HG02970 (cell line): ENCODE measurements around the gene XAGE3.
"Not testable (repeated sequence)": the region's sequence is repeated elsewhere in the genome, so short reads cannot be mapped to it uniquely, and the experiment has no call there.

Source experiments
- ATAC-seq: cut with Tn5 transposase; IDR thresholded peaks from one replicate; pipeline ENCODE4 v1.9.1; 2021; ENCODE audit warnings: mild to moderate bottlenecking, moderate library complexity, moderate number of reproducible peaks; ENCODE audit not compliant: unreplicated experiment, low FRiP score

XAGE3 gene

DNA sequence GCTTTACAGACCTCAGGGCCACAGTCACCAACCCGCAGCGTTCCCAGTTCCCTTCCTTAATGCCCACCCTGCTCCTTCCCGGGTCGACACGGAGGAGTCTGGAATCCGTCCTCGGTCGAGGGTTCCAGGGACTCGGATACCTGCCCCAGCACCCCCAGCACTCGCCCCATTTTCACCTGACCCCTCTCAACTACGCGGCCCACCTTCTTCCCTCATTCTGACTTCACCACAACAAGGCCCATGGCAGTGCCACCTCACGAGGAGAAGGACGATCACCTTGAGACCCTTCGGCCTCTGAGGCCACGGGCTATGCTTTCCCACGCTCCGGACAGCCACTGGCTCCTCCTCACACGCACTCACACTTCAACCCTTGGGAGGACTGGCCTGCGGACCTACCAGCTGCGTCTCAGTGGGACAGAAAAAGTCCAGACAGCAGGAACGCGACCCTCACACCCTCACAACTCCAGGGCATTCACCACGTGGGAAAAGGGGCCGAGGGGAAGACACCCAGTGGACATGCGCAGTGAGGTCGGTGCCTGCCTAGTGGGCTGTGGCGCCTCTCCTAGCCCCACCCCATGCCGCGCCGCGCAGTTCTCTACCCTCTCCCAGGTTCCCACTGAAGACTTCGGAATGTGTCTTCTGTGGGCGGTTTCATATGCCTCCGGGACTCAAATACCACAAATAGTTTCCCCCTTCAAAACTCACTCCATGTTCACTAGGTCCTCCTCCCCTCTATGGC is at the start of gene XAGE3:
XAGE3 (minus strand) TSS at position 474 of the 739 bp plus-strand sequence. CDS start 950 bp downstream, outside the sequence.
- no peak for ATAC-seq

DNA sequence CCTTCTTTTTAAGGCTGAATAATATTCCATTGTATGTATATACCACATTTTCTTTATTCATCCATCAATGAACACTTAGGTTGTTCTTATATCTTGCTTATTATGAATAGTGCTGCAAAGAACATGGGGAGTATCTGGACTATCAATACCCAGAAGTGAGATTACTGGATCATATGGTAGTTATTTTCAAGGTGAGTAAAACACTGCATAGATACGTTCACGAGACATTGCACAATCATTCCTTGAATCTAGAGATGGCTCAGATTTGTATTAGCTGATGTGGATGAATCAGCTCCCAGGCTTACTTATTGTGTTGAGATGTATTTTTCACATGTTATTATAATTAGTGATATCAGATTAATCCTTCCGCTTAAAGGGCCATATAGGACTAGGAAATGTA is 46.8 kb upstream of the XAGE3 start:
- ATAC-seq, result not testable (repeated sequence)

- not testable (repeated sequence) for ATAC-seq
These were observed 45.8 kb upstream of the XAGE3 start for GRCh38 chrX:52913681-52914080.

GRCh38 chrX:52909313-52909969 is 41.6 kb upstream of the XAGE3 start:
- not testable (repeated sequence) for ATAC-seq

GRCh38 chrX:52907900-52908299 is 40.0 kb upstream of the XAGE3 start:
- not testable (repeated sequence) for ATAC-seq

DNA sequence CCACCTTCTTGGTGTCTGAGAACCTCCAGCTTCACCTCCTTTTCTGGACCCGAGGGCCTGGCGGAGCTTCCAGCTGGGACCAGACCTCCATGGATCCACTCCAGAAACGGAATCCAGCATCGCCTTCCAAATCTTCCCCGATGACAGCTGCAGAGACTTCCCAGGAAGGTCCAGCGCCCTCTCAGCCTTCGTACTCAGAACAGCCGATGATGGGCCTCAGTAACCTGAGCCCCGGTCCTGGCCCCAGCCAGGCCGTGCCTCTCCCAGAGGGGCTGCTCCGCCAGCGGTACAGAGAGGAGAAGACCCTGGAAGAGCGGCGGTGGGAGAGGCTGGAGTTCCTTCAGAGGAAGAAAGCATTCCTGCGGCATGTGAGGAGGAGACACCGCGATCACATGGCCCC is 39.3 kb upstream of the XAGE3 start:
- not testable (repeated sequence) for ATAC-seq

DNA sequence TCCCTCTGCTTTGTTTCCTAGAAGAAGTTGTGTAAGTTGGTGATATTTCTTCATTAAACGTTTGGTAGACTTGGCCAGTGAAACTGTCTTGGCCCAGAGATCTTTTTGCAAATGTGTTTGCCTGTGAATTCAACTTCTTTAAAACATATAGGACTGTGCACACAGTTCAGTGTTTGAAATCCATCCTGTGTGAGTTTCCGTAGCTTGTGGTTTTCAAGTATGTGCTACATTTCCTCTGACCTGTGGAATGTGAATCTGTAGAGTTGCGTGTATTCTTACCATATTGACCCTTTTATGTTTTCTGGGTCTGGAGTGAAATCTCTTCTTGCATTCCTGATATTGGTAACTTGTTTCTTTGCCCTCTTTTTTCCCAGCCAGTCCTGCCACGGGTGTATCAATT is 38.2 kb upstream of the XAGE3 start:
- not testable (repeated sequence) for ATAC-seq

DNA sequence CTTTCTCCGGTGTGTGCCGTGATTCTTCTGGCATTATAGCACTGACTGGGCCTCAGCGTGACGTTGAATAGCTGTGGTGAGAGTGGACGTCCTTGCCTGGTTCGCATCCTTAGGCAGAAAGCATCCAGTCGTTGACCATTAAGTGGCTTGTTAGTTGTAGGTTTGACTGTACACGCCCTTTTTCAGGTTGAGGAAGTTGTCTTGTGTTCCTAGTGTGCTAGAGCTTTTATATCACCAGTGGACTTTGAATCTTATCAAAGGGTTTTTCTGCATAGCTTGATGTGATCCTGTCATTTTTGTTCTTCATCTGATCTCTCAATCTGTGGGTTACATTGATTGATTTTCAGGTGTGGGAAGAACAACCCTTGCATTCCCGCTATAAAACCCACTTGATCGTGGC is 37.6 kb upstream of the XAGE3 start:
- not testable (repeated sequence) for ATAC-seq

- peak; percentile 79 for ATAC-seq
These were observed 29.2 kb upstream of the XAGE3 start, which contains the start of gene FAM156B for GRCh38 chrX:52896855-52897709. Gene FAM156B (plus strand): TSS chrX:52897330. CDS start chrX:52907226, 9,896 bp downstream.

DNA sequence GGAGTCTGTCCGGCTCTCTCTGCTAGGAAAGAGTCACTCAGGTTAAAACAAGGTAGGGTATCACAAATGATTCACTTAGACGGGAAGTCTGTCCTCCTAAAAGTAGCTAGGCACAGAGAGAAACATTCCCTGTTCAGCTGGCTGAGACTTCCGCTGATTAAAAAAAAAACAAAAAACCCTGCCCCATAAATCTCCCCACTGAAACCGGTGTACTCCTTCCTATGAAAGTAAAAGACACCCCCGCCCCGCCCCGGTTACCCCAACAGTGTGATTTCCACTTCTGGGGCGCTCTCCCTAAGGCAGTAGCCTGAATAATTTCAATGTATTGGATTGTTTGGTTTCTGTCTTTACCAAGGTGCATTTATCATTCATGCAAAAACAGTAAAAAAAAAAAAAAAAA is 28.6 kb upstream of the XAGE3 start:
- peak; percentile 12 for ATAC-seq

DNA sequence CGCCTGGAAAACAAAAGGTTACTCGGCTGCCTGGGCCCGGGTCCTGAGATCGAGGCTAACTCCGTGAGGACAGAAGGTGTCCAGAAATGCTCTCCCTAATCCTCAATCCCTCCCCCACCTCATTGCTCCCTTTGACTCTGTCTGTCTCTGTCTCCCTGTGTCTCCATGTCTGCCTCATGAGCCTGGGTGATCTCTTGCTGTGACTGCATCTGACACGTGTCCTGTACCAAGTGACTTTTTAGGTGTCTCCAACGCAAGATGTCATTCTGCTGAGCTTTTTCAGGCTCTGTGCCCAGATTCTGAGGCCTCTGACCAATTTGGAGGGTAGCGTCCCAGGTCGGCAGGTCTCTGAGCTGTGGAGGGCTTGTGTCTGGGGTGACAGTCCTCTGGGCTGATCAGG is 20.2 kb upstream of the XAGE3 start:
- not testable (repeated sequence) for ATAC-seq

- not testable (repeated sequence) for ATAC-seq
These were observed 19.6 kb upstream of the XAGE3 start for GRCh38 chrX:52887459-52887858.

- ATAC-seq, result not testable (repeated sequence)
These were observed 8.5 kb upstream of the XAGE3 start for GRCh38 chrX:52876386-52876785.

- ATAC-seq, result not testable (repeated sequence)
These were observed 7.6 kb upstream of the XAGE3 start for GRCh38 chrX:52875436-52875835.

GRCh38 chrX:52874661-52875060 is 6.8 kb upstream of the XAGE3 start:
- ATAC-seq, result no peak

GRCh38 chrX:52873825-52874224 is 5.9 kb upstream of the XAGE3 start:
- not testable (repeated sequence) for ATAC-seq

GRCh38 chrX:52870046-52870445 is 2.2 kb upstream of the XAGE3 start:
- no peak for ATAC-seq

DNA sequence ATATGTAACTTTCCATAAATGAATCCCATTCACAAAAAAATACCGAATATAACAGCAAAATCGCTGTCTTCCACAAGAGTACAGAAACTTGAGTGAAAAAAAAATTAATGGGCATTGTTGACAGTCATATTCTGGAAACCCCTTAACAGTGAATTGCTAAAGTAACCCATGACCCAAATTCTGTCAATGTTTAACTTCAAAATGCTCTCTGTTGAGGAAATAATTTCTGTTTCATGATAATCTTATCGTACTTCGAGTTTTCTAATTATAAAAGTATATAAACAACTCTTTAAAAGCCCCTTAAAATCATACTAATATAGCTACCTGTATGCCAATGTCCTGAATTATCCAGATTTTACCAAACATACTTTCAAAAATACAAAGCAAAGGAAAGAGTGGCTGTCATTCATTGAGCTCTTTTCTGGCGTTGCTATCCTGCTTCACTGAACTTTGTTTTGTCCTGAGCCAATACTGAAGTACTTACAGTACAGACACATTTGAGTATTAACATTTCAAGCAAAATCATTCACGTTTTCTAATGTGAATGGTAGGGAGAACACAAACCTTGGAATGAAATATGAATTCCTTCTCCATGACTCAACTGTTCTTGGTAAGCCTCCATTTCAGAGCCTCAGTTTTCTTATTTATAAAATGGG is 2.4 kb downstream of the XAGE3 start:
- no peak for ATAC-seq

- not testable (repeated sequence) for ATAC-seq
These were observed 10.8 kb downstream of the XAGE3 start for GRCh38 chrX:52856991-52857525.
